Peyer's patch (tissue), 4 donors: ENCODE results near the gene FCAR. TPM values are rescaled to one million over a fixed set of nuclear protein-coding genes. Genes with fewer than 3 reads are reported as not detected.
"Not testable (repeated sequence)": the region's sequence is repeated elsewhere in the genome, so short reads cannot be mapped to it uniquely, and the experiment has no call there.

ENCODE experiments used
- DNase-seq, 3 donors: peaks; one replicate each; pipeline ENCODE4 v3.0.0-alpha.2; 2017 to 2019
- H3K27ac ChIP-seq, 4 donors: fragments of 200-600 bp; sonication (generic); one replicate each; pipeline ENCODE4 v1.5.1; 2016 to 2019
- H3K27me3 ChIP-seq, 2 donors: fragments of 200-600 bp; sonication (generic); one replicate each; pipeline ENCODE4 v1.5.1; 2019
- H3K36me3 ChIP-seq, 3 donors: fragments of 200-600 bp; sonication (generic); one replicate each; pipeline ENCODE4 v1.5.1; 2016 to 2019
- H3K4me1 ChIP-seq, 4 donors: fragments of 200-600 bp; sonication (generic); one replicate each; pipeline ENCODE4 v1.5.1; 2016 to 2019
- H3K4me3 ChIP-seq, 4 donors: fragments of 200-600 bp; sonication (generic); 1 replicate in 3 of 4; 2 replicates in 1 of 4; pipeline ENCODE4 v1.5.1; 2016 to 2019; ENCODE audit warnings: mild to moderate bottlenecking in 1 of 4
- H3K9me3 ChIP-seq, 4 donors: fragments of 200-600 bp; sonication (generic); one replicate each; pipeline ENCODE4 v1.5.1; 2016 to 2019; ENCODE audit warnings: mild to moderate bottlenecking in 1 of 4
- CTCF ChIP-seq, 6 experiments: fragments of 450-650 bp in 4 of 6; fragments of 200-600 bp in 2 of 6; sonication (generic) in 1 of 6; IDR thresholded peaks; one replicate each; pipeline ENCODE4 v1.5.1; 2017 to 2019; ENCODE audit warnings: antibody characterized with exemption in 6 of 6, mild to moderate bottlenecking in 3 of 6, moderate library complexity in 1 of 6
- POLR2A ChIP-seq, 2 donors: fragments of 450-650 bp; IDR thresholded peaks; one replicate each; pipeline ENCODE4 v1.5.1; 2017; ENCODE audit warnings: antibody characterized with exemption in 2 of 2, mild to moderate bottlenecking in 2 of 2, moderate library complexity in 2 of 2
- total RNA-seq, 4 donors: library from RNA; depleted of rRNA; stranded (reverse); fragments of >200 nt; gene quantifications; one replicate each; pipeline ENCODE4 v1.1.0, GENCODE V29; 2016

The FCAR gene
- total RNA-seq, 4 donors from 2014 or later: not detected

- H3K36me3 ChIP-seq: no peaks in the 10 kb centered on the region
- no peaks in the 10 kb centered on the region for H3K9me3 ChIP-seq
- TF ChIP-seq POLR2A (IDR thresholded peaks at IDR 0.05): no peak
- no peak for TF ChIP-seq CTCF (IDR thresholded peaks at IDR 0.05)
- DNase-seq: no peak
- no peak overlapping the region for H3K27ac ChIP-seq
- H3K4me1 ChIP-seq: no peaks in the 10 kb centered on the region
- no peaks in the 10 kb centered on the region for H3K27me3 ChIP-seq
- H3K4me3 ChIP-seq: no peak overlapping the region
These were observed 7.8 kb downstream of the FCAR start for GRCh38 chr19:54881884-54882283.

- no peaks in the 10 kb centered on the region for H3K36me3 ChIP-seq
- no peak overlapping the region for H3K27ac ChIP-seq
- TF ChIP-seq POLR2A (IDR thresholded peaks at IDR 0.05) (no peak), CTCF (IDR thresholded peaks at IDR 0.05) (no peak)
- H3K9me3 ChIP-seq: no peaks in the 10 kb centered on the region
- H3K4me1 ChIP-seq: no peaks in the 10 kb centered on the region
- no peak overlapping the region for H3K4me3 ChIP-seq
- no peak for DNase-seq
- no peaks in the 10 kb centered on the region for H3K27me3 ChIP-seq
These were observed 8.7 kb downstream of the FCAR start for GRCh38 chr19:54882758-54883157.

GRCh38 chr19:54883228-54883627 is 9.2 kb downstream of the FCAR start:
- H3K4me1 ChIP-seq: no peaks in the 10 kb centered on the region
- H3K9me3 ChIP-seq: no peaks in the 10 kb centered on the region
- no peak overlapping the region for H3K27ac ChIP-seq
- no peaks in the 10 kb centered on the region for H3K36me3 ChIP-seq
- no peak overlapping the region for H3K4me3 ChIP-seq
- H3K27me3 ChIP-seq: no peaks in the 10 kb centered on the region
- TF ChIP-seq POLR2A (IDR thresholded peaks at IDR 0.05): no peak
- TF ChIP-seq CTCF (IDR thresholded peaks at IDR 0.05): no peak
- no peak for DNase-seq

- TF ChIP-seq POLR2A (IDR thresholded peaks at IDR 0.05) (no peak), CTCF (IDR thresholded peaks at IDR 0.05) (no peak)
- no peak overlapping the region for H3K4me3 ChIP-seq
These were observed 14.2 kb downstream of the FCAR start for GRCh38 chr19:54888239-54888638.

GRCh38 chr19:54889566-54889965 is 15.5 kb downstream of the FCAR start:
- TF ChIP-seq CTCF (IDR thresholded peaks at IDR 0.05): no peak
- TF ChIP-seq POLR2A (IDR thresholded peaks at IDR 0.05): no peak

More at GRCh38 chr19:54888239-54888638, 14.2 kb downstream of the FCAR start:
- Histone ChIP-seq H3K4me1 (no peaks in the 10 kb centered on the region), H3K36me3 (no peaks in the 10 kb centered on the region), H3K9me3 (peaks cover 0 to 3% (median 0%) of the 10 kb centered on the region in 4 donors), H3K27ac (no peak overlapping the region), H3K27me3 (no peaks in the 10 kb centered on the region)
- DNase-seq: no peak

GRCh38 chr19:54893406-54893805 is 19.4 kb downstream of the FCAR start:
- H3K4me3 ChIP-seq: no peak overlapping the region
- no peak overlapping the region for H3K27ac ChIP-seq
- H3K27me3 ChIP-seq: no peaks in the 10 kb centered on the region
- no peak for TF ChIP-seq CTCF (IDR thresholded peaks at IDR 0.05)
- H3K4me1 ChIP-seq: no peaks in the 10 kb centered on the region
- H3K36me3 ChIP-seq: no peaks in the 10 kb centered on the region
- H3K9me3 ChIP-seq: peaks cover 0 to 3% (median 0%) of the 10 kb centered on the region in 4 donors
- DNase-seq: no peak

More at GRCh38 chr19:54889566-54889965, 15.5 kb downstream of the FCAR start:
- H3K36me3 ChIP-seq: no peaks in the 10 kb centered on the region
- H3K27ac ChIP-seq: no peak overlapping the region
- H3K9me3 ChIP-seq: peaks cover 0 to 3% (median 0%) of the 10 kb centered on the region in 4 donors
- no peaks in the 10 kb centered on the region for H3K27me3 ChIP-seq
- no peak for DNase-seq
- H3K4me1 ChIP-seq: no peaks in the 10 kb centered on the region
- H3K4me3 ChIP-seq: no peak overlapping the region

GRCh38 chr19:54894106-54894505 is 20.1 kb downstream of the FCAR start:
- H3K4me3 ChIP-seq, H3K9me3 ChIP-seq, H3K27me3 ChIP-seq, H3K36me3 ChIP-seq, H3K4me1 ChIP-seq, DNase-seq, H3K27ac ChIP-seq: not testable (repeated sequence)
